H1 (cell line): ENCODE data around the gene WRAP73. TPM values are rescaled to one million over a fixed set of nuclear protein-coding genes. Genes with fewer than 3 reads are reported as not detected.
A peak's percentile ranks its signal among the peaks of the same experiment; 100 is the strongest.
"Not testable (repeated sequence)": the region's sequence is repeated elsewhere in the genome, so short reads cannot be mapped to it uniquely, and the experiment has no call there.

Source experiments
- CTCF ChIA-PET: fragments of 300-600 bp; sonication (Branson Sonifier 250); formaldehyde crosslinking; loops from one replicate; lab custom pipeline; 2021; ENCODE audit not compliant: partially characterized antibody; lab: Charles Lee
- POLR2A ChIA-PET: fragments of 300-600 bp; sonication (Branson Sonifier 250); formaldehyde crosslinking; loops from one replicate; lab custom pipeline; 2021; ENCODE audit warnings: inconsistent platforms; ENCODE audit not compliant: partially characterized antibody; lab: Charles Lee
- DNase-seq, 2 experiments: peaks; one replicate each; pipeline versions ENCODE4 v3.0.0 to v3.0.0-alpha.2; 2010 to 2022; ENCODE audit warnings: low spot score in 2 of 2, low read depth in 1 of 2, mixed read lengths in 1 of 2
- FAIRE-seq: peaks from 2 replicates; lab custom pipeline; 2011; peaks lifted over from hg19 to GRCh38; lab: Jason Lieb, UNC
- H2AFZ ChIP-seq: 2 replicates; pipeline ENCODE4 v1.8.1; 2012; ENCODE audit warnings: low read length, inconsistent platforms
- H2AK5ac ChIP-seq: 2 replicates; pipeline ENCODE4 v1.6.1; 2013; ENCODE audit warnings: low read depth, low read length
- H2BK120ac ChIP-seq: replicated peaks from 2 replicates; pipeline ENCODE3; 2013; ENCODE audit warnings: low read depth, low read length, inconsistent platforms
- H2BK12ac ChIP-seq: 2 replicates; pipeline ENCODE4 v1.6.1; 2013; ENCODE audit warnings: low read depth, low read length
- H2BK15ac ChIP-seq: 2 replicates; pipeline ENCODE4 v1.6.1; 2013; ENCODE audit warnings: low read length
- H2BK20ac ChIP-seq: 2 replicates; pipeline ENCODE4 v1.6.1; 2013; ENCODE audit warnings: low read length
- H2BK5ac ChIP-seq: 2 replicates; pipeline ENCODE4 v1.6.1; 2013; ENCODE audit warnings: low read depth, low read length
- H3K14ac ChIP-seq: 2 replicates; pipeline ENCODE4 v1.6.1; 2013; ENCODE audit warnings: inconsistent platforms; ENCODE audit not compliant: insufficient read length
- H3K18ac ChIP-seq: 2 replicates; pipeline ENCODE4 v1.6.1; 2013; ENCODE audit warnings: low read length; ENCODE audit errors: extremely low read depth
- H3K23ac ChIP-seq: 2 replicates; pipeline ENCODE4 v1.6.1; 2013; ENCODE audit warnings: inconsistent platforms; ENCODE audit not compliant: insufficient read length
- H3K23me2 ChIP-seq: 2 replicates; pipeline ENCODE4 v1.6.1; 2013; ENCODE audit warnings: low read depth, low read length
- H3K27ac ChIP-seq: 2 replicates; pipeline ENCODE4 v1.6.1; 2011; ENCODE audit warnings: low read depth, low read length, inconsistent platforms
- H3K27me3 ChIP-seq, 4 experiments: replicated peaks in 1 of 4; 1 replicate in 1 of 4; 2 replicates in 3 of 4; pipeline versions ENCODE4 v1.6.1 to v1.8.1; 2011 to 2013; ENCODE audit warnings: low read length in 3 of 4, mild to moderate bottlenecking in 3 of 4, inconsistent platforms in 2 of 4, mixed read lengths in 2 of 4, moderate library complexity in 1 of 4; ENCODE audit not compliant: control insufficient read depth in 3 of 4, insufficient read depth in 3 of 4; ENCODE audit errors: extremely low read depth in 1 of 4
- H3K36me3 ChIP-seq, 4 experiments: 2 replicates each; pipeline versions ENCODE4 v1.6.1 to v1.8.1; 2011 to 2013; ENCODE audit warnings: mild to moderate bottlenecking in 4 of 4, low read length in 3 of 4, moderate library complexity in 2 of 4, control low read depth in 1 of 4, inconsistent platforms in 1 of 4; ENCODE audit not compliant: insufficient read depth in 4 of 4, control insufficient read depth in 2 of 4
- H3K4ac ChIP-seq: replicated peaks from 2 replicates; pipeline ENCODE3; 2013; ENCODE audit warnings: low read length, low read depth, mixed read lengths, inconsistent platforms; ENCODE audit not compliant: insufficient read length
- H3K4me1 ChIP-seq, 4 experiments: replicated peaks in 1 of 4; 1 replicate in 1 of 4; 2 replicates in 3 of 4; pipeline versions ENCODE4 v1.6.1 to v1.8.1; 2011 to 2013; ENCODE audit warnings: low read length in 3 of 4, inconsistent platforms in 2 of 4, mixed read lengths in 1 of 4; ENCODE audit not compliant: insufficient read depth in 4 of 4, control insufficient read depth in 3 of 4
- H3K4me2 ChIP-seq, 2 experiments: 2 replicates each; pipeline versions ENCODE4 v1.6.1 to v1.8.1; 2011 to 2013; ENCODE audit warnings: low read depth in 2 of 2, low read length in 2 of 2, control low read depth in 1 of 2, inconsistent platforms in 1 of 2, mild to moderate bottlenecking in 1 of 2; ENCODE audit not compliant: insufficient read depth in 1 of 2
- H3K4me3 ChIP-seq, 4 experiments: fragments of 200-600, 300-600 bp in 1 of 4; sonication (generic), shearing (Covaris generic), sonication (Bioruptor Twin) in 1 of 4; 2 replicates each; pipeline versions ENCODE4 v1.5.1 to v1.8.1; 2011 to 2016; ENCODE audit warnings: low read length in 4 of 4, low read depth in 3 of 4, control low read depth in 2 of 4, inconsistent platforms in 2 of 4, mild to moderate bottlenecking in 2 of 4, mixed read lengths in 1 of 4, moderate library complexity in 1 of 4; ENCODE audit not compliant: insufficient read depth in 2 of 4; ENCODE audit errors: extremely low read depth in 1 of 4
- H3K56ac ChIP-seq: replicated peaks from 2 replicates; pipeline ENCODE3; 2013; ENCODE audit warnings: low read depth, mild to moderate bottlenecking, mixed read lengths, low read length, inconsistent platforms; ENCODE audit not compliant: insufficient read length
- H3K79me1 ChIP-seq: 2 replicates; pipeline ENCODE4 v1.6.1; 2013; ENCODE audit warnings: low read depth, low read length, control low read depth
- H3K79me2 ChIP-seq, 2 experiments: 2 replicates each; pipeline versions ENCODE4 v1.6.1 to v1.8.1; 2012 to 2013; ENCODE audit warnings: low read length in 2 of 2, mild to moderate bottlenecking in 2 of 2, inconsistent platforms in 1 of 2; ENCODE audit not compliant: insufficient read depth in 2 of 2, control insufficient read depth in 1 of 2
- H3K9ac ChIP-seq, 4 experiments: replicated peaks in 1 of 4; 1 replicate in 1 of 4; 2 replicates in 3 of 4; pipeline versions ENCODE4 v1.6.1 to v1.8.1; 2011 to 2013; ENCODE audit warnings: low read depth in 3 of 4, low read length in 3 of 4, control low read depth in 2 of 4, mild to moderate bottlenecking in 2 of 4, moderate library complexity in 2 of 4, inconsistent platforms in 1 of 4; ENCODE audit errors: extremely low read depth in 1 of 4
- H3K9me3 ChIP-seq, 2 experiments: 2 replicates each; pipeline versions ENCODE4 v1.6.1 to v1.8.1; 2012 to 2013; ENCODE audit warnings: mild to moderate bottlenecking in 2 of 2, moderate library complexity in 2 of 2, control low read depth in 1 of 2, inconsistent platforms in 1 of 2, low read depth in 1 of 2, low read length in 1 of 2, mixed read lengths in 1 of 2; ENCODE audit not compliant: insufficient read depth in 2 of 2
- H4K20me1 ChIP-seq, 2 experiments: replicated peaks in 1 of 2; 2 replicates each; pipeline versions ENCODE3 to v1.8.1; 2011 to 2013; ENCODE audit warnings: inconsistent platforms in 2 of 2, low read length in 2 of 2, mild to moderate bottlenecking in 1 of 2; ENCODE audit not compliant: insufficient read depth in 2 of 2, control insufficient read depth in 1 of 2
- H4K5ac ChIP-seq: 2 replicates; pipeline ENCODE4 v1.6.1; 2013; ENCODE audit warnings: low read length, low read depth, mixed read lengths, inconsistent platforms; ENCODE audit not compliant: insufficient read length
- H4K8ac ChIP-seq: 2 replicates; pipeline ENCODE4 v1.8.0; 2013; ENCODE audit warnings: mild to moderate bottlenecking, moderate library complexity, low read length, inconsistent platforms; ENCODE audit not compliant: insufficient read depth; ENCODE audit errors: extremely low read depth
- H4K91ac ChIP-seq: replicated peaks from 2 replicates; pipeline ENCODE3; 2013; ENCODE audit warnings: low read length, mixed read lengths, inconsistent platforms; ENCODE audit not compliant: insufficient read length
- CHD1 ChIP-seq: IDR thresholded peaks from 2 replicates; pipeline ENCODE4 v1.6.1; 2012; ENCODE audit warnings: low read depth, low read length, improper control_type of control experiment
- HDAC2 ChIP-seq, 2 experiments: fragments of 300-600 bp in 1 of 2; sonication (generic) in 1 of 2; IDR thresholded peaks; 2 replicates each; pipeline ENCODE4 v1.6.1; 2011 to 2012; ENCODE audit warnings: low read depth in 2 of 2, low read length in 2 of 2, mild to moderate bottlenecking in 2 of 2, moderate library complexity in 2 of 2, borderline replicate concordance in 1 of 2, inconsistent platforms in 1 of 2
- POLR2AphosphoS5 ChIP-seq: IDR thresholded peaks from 2 replicates; pipeline ENCODE4 v1.6.1; 2011; ENCODE audit warnings: low read depth, low read length
- SP2 ChIP-seq: IDR thresholded peaks from 2 replicates; pipeline ENCODE4 v1.6.1; 2012; ENCODE audit warnings: mild to moderate bottlenecking, low read length, inconsistent platforms
- SRF ChIP-seq: IDR thresholded peaks from 2 replicates; pipeline ENCODE4 v1.6.1; 2011; ENCODE audit warnings: mild to moderate bottlenecking, low read depth, low read length, moderate library complexity
- SUZ12 ChIP-seq: fragments of 200-600 bp; sonication (generic); IDR thresholded peaks from 2 replicates; pipeline ENCODE4 v1.6.1; 2012; ENCODE audit warnings: mild to moderate bottlenecking, inconsistent platforms, low read length, moderate library complexity, mixed read lengths
- WGBS, 2 experiments: shearing (Covaris generic) in 1 of 2; methylation state at CpG; one replicate each; pipeline versions ENCODE4 v1.1.6 to v1.1.7; 2013 to 2015; ENCODE audit warnings: low lambda C conversion rate in 2 of 2, mixed read lengths in 2 of 2, inconsistent platforms in 1 of 2, low coverage in 1 of 2, missing lambda C conversion rate in 1 of 2; ENCODE audit not compliant: insufficient replicate concordance in 2 of 2, insufficient coverage in 1 of 2, insufficient read length in 1 of 2; ENCODE audit errors: extremely low coverage in 1 of 2, missing lambda C conversion rate in 1 of 2; 5-methylcytosine and 5-hydroxymethylcytosine counted together
- polyA plus RNA-seq, 7 experiments: library from polyadenylated mRNA; depleted of rRNA in 3 of 7; stranded (reverse) in 5 of 7; unstranded in 2 of 7; fragments of >200 nt in 5 of 7; fragments of 200-250 nt in 2 of 7; gene quantifications; 1 replicate in 5 of 7; 2 replicates in 1 of 7; 4 replicates in 1 of 7; pipeline versions ENCODE4 v1.2.1 to v1.2.3, GENCODE V29; 2011 to 2013; ENCODE audit warnings: missing spikeins in 2 of 7, mixed read lengths in 2 of 7
- total RNA-seq: library from RNA; stranded (reverse); fragmentation: NEBNext Ultra II Directional; extraction: Animal tissue kit (Norgen Biotek cat#: 25700); gene quantifications from 2 replicates; pipeline ENCODE4 v1.2.1, GENCODE V29; 2021

Gene WRAP73
- total and polyA plus RNA-seq, 2 of the 8 experiments (the other 6 are each of a cell fraction or from before 2014, with no cell fraction given), result 30.3 to 50.7 TPM

GRCh38 chr1:3585940-3586568 lies 63.8 kb downstream of the WRAP73 start (continued):
- TF ChIP-seq POLR2AphosphoS5 (no peak), SUZ12 (no peak), SRF (no peak), HDAC2 (IDR thresholded peaks at IDR 0.05; ENCODE audit: borderline replicate concordance in 1 of 2, low read depth in 2 of 2, low read length in 2 of 2) (no peak), SP2 (no peak), CHD1 (no peak)

- WGBS, 2 experiments, result 66% methylated on average over 6 of the region's 6 CpGs; no CpG with 5 or more reads in 1 of the 2 experiments
- 0 out of 2 replicates have a peak overlapping the region, but pooled peaks have one; percentile 27 for H2BK12ac ChIP-seq
- H3K79me1 ChIP-seq, H3K14ac ChIP-seq, H3K4me1 ChIP-seq, H3K18ac ChIP-seq, H3K4ac ChIP-seq, H3K4me3 ChIP-seq, H3K4me2 ChIP-seq, H4K20me1 ChIP-seq, POLR2A ChIA-PET, H3K9ac ChIP-seq, H3K27me3 ChIP-seq, H2BK120ac ChIP-seq, H4K8ac ChIP-seq, H3K36me3 ChIP-seq, H3K23ac ChIP-seq, H3K56ac ChIP-seq, H3K23me2 ChIP-seq, H3K27ac ChIP-seq, H4K5ac ChIP-seq, H2BK15ac ChIP-seq, DNase-seq, H2BK5ac ChIP-seq, H3K79me2 ChIP-seq, H2AFZ ChIP-seq, H4K91ac ChIP-seq: not testable (repeated sequence)
- peak; percentile 66 for FAIRE-seq
- H2BK20ac ChIP-seq, result 0 out of 2 replicates have a peak overlapping the region, but pooled peaks have one; percentile 18
- H3K9me3 ChIP-seq, result peaks cover 11 to 12% of the 10 kb centered on the region in 2 experiments; a peak in 2 of 4 replicates
- 0 out of 2 replicates have a peak overlapping the region, but pooled peaks have one; percentile 82 for H2AK5ac ChIP-seq
- CTCF ChIA-PET, result interaction anchor here (1.7 kb wide), 2 partner anchors 36 to 133 kb away, joined by 5 to 7 read pairs; no protein-coding TSS in a partner anchor
Measured at GRCh38 chr1:3585353-3585868, 64.5 kb downstream of the WRAP73 start.
